ENCODE results near the gene DCST2. TPM values are rescaled to one million over a fixed set of nuclear protein-coding genes. Genes with fewer than 3 reads are reported as not detected.

Gene DCST2
- total and polyA plus RNA-seq, 3 experiments from 2014 or later: 0.09 to 0.16 TPM; not detected in 1

- H3K9me3 Mint-ChIP-seq: no peaks in the 10 kb centered on the region
- Histone ChIP-seq H3K4me1 (ENCODE audit: insufficient read depth, low read length) (peaks cover 63% of the 10 kb centered on the region), H3K27me3 (ENCODE audit: insufficient read depth, low read length, poor library complexity, severe bottlenecking) (no peaks in the 10 kb centered on the region), H3K4me3 (ENCODE audit: low read length) (no peak overlapping the region), H3K36me3 (ENCODE audit: insufficient read depth, low read length) (peaks cover 12% of the 10 kb centered on the region), H3K9me3 (ENCODE audit: low read length) (no peaks in the 10 kb centered on the region), H3K27ac (ENCODE audit: low read depth, low read length) (peak overlapping the region; percentile 57)
- H3K4me1 Mint-ChIP-seq: peaks cover 42 to 53% (median 52%) of the 10 kb centered on the region in 3 donors
- POLR2A ChIA-PET: interaction anchor here (0.5 to 1.3 kb wide), 6 partner anchors 14 to 65 kb away, joined by 3 to 7 read pairs (median 4); partner anchors contain the start of genes CKS1B, PBXIP1, PYGO2 and ZBTB7B
- H3K4me3 Mint-ChIP-seq: peak overlapping the region; percentile 37 to 68 (median 57)
- peak; percentile 82 to 91 (median 84) for DNase-seq
- peaks cover 0 to 13% (median 0%) of the 10 kb centered on the region in 3 donors for H3K36me3 Mint-ChIP-seq
- CTCF ChIA-PET: interaction anchor here (0.6 to 16.7 kb wide), 37 partner anchors 9 to 457 kb away, joined by 3 to 207 read pairs (median 6); partner anchors contain the start of genes ADAM15, CKS1B, DCST1 and DCST2
- H3K27ac Mint-ChIP-seq: peak overlapping the region in 6 of 8 donors; percentile 63 to 95 (median 74)
- H3K27me3 Mint-ChIP-seq: no peaks in the 10 kb centered on the region
Observed at GRCh38 chr1:155017041-155017945, 16.3 kb downstream of the DCST2 start.

GRCh38 chr1:155016231-155016831, 17.2 kb downstream of the DCST2 start:
- H3K36me3 ChIP-seq (ENCODE audit: insufficient read depth, low read length): peaks cover 12% of the 10 kb centered on the region
- H3K4me3 ChIP-seq (ENCODE audit: low read length): no peak overlapping the region
- H3K4me1 ChIP-seq (ENCODE audit: insufficient read depth, low read length): peaks cover 72% of the 10 kb centered on the region
- ChIA-PET CTCF (interaction anchor here (0.9 to 16.7 kb wide), 23 partner anchors 9 to 457 kb away, joined by 3 to 207 read pairs (median 8); partner anchors contain the start of genes ADAM15, CKS1B, FLAD1 and LENEP), POLR2A (interaction anchor here (1.0 to 1.9 kb wide), 4 partner anchors 11 to 62 kb away, joined by 3 to 6 read pairs (median 4); no protein-coding TSS in a partner anchor)
- H3K4me1 Mint-ChIP-seq: peaks cover 43 to 61% (median 58%) of the 10 kb centered on the region in 3 donors
- H3K9me3 Mint-ChIP-seq: no peaks in the 10 kb centered on the region
- no peaks in the 10 kb centered on the region for H3K27me3 ChIP-seq (ENCODE audit: insufficient read depth, low read length, poor library complexity, severe bottlenecking)
- DNase-seq: peak in 1 of 5 donors; percentile 30
- H3K27ac Mint-ChIP-seq: peak overlapping the region; percentile 50 to 89 (median 74)
- H3K4me3 Mint-ChIP-seq: peak overlapping the region in 6 of 7 donors; percentile 43 to 68 (median 52)
- H3K27ac ChIP-seq (ENCODE audit: low read depth, low read length): peak overlapping the region; percentile 57
- H3K36me3 Mint-ChIP-seq: peaks cover 0 to 13% (median 0%) of the 10 kb centered on the region in 3 donors
- no peaks in the 10 kb centered on the region for H3K27me3 Mint-ChIP-seq
- no peaks in the 10 kb centered on the region for H3K9me3 ChIP-seq (ENCODE audit: low read length)

GRCh38 chr1:155015527-155016230, 17.9 kb downstream of the DCST2 start:
- Histone ChIP-seq H3K27me3 (ENCODE audit: insufficient read depth, low read length, poor library complexity, severe bottlenecking) (no peaks in the 10 kb centered on the region), H3K36me3 (ENCODE audit: insufficient read depth, low read length) (peaks cover 12% of the 10 kb centered on the region), H3K4me1 (ENCODE audit: insufficient read depth, low read length) (peaks cover 79% of the 10 kb centered on the region), H3K27ac (ENCODE audit: low read depth, low read length) (no peak overlapping the region), H3K4me3 (ENCODE audit: low read length) (no peak overlapping the region), H3K9me3 (ENCODE audit: low read length) (no peaks in the 10 kb centered on the region)
- peak overlapping the region; percentile 50 to 89 (median 74) for H3K27ac Mint-ChIP-seq
- H3K9me3 Mint-ChIP-seq: no peaks in the 10 kb centered on the region
- H3K36me3 Mint-ChIP-seq: peaks cover 0 to 13% (median 0%) of the 10 kb centered on the region in 3 donors
- no peak for DNase-seq
- peak overlapping the region in 6 of 7 donors; percentile 42 to 58 (median 47) for H3K4me3 Mint-ChIP-seq
- CTCF ChIA-PET: interaction anchor here (0.9 to 16.7 kb wide), 16 partner anchors 8 to 456 kb away, joined by 3 to 207 read pairs (median 22); partner anchors contain the start of genes ADAM15, CKS1B, FLAD1 and LENEP
- POLR2A ChIA-PET: interaction anchor here (1.0 to 1.9 kb wide), 3 partner anchors 11 to 61 kb away, joined by 4 to 6 read pairs (median 5); no protein-coding TSS in a partner anchor
- H3K27me3 Mint-ChIP-seq: no peaks in the 10 kb centered on the region
- peaks cover 48 to 67% (median 63%) of the 10 kb centered on the region in 3 donors for H3K4me1 Mint-ChIP-seq

- ChIA-PET CTCF (interaction anchor here (1.1 to 16.7 kb wide), 10 partner anchors 7 to 455 kb away, joined by 3 to 207 read pairs (median 22); partner anchors contain the start of genes FLAD1, LENEP, PBXIP1 and PYGO2), POLR2A (interaction anchor here (1.0 to 1.9 kb wide), 3 partner anchors 10 to 60 kb away, joined by 4 to 6 read pairs (median 5); no protein-coding TSS in a partner anchor)
- Mint-ChIP-seq H3K27me3 (no peaks in the 10 kb centered on the region), H3K9me3 (no peaks in the 10 kb centered on the region), H3K4me3 (no peak overlapping the region), H3K36me3 (peaks cover 0 to 13% (median 0%) of the 10 kb centered on the region in 3 donors), H3K27ac (peak overlapping the region in 5 of 8 donors; percentile 19 to 87 (median 69)), H3K4me1 (peaks cover 55 to 75% (median 70%) of the 10 kb centered on the region in 3 donors)
- Histone ChIP-seq H3K4me1 (ENCODE audit: insufficient read depth, low read length) (peaks cover 87% of the 10 kb centered on the region), H3K36me3 (ENCODE audit: insufficient read depth, low read length) (peaks cover 12% of the 10 kb centered on the region), H3K9me3 (ENCODE audit: low read length) (no peaks in the 10 kb centered on the region), H3K27ac (ENCODE audit: low read depth, low read length) (no peak overlapping the region), H3K27me3 (ENCODE audit: insufficient read depth, low read length, poor library complexity, severe bottlenecking) (no peaks in the 10 kb centered on the region), H3K4me3 (ENCODE audit: low read length) (no peak overlapping the region)
- DNase-seq: no peak
Observed at GRCh38 chr1:155014709-155015508, 18.7 kb downstream of the DCST2 start.

- peak in 1 of 5 donors; percentile 54 for DNase-seq
- CTCF ChIA-PET: interaction anchor here (1.0 to 16.7 kb wide), 4 partner anchors 15 to 52 kb away, joined by 3 to 207 read pairs (median 4); partner anchors contain the start of genes CKS1B, LENEP, PYGO2 and ZBTB7B
- POLR2A ChIA-PET: interaction anchor here (0.7 kb wide), 1 partner anchor 14 kb away, joined by 4 read pairs; no protein-coding TSS in a partner anchor
- Mint-ChIP-seq H3K9me3 (no peaks in the 10 kb centered on the region), H3K36me3 (peaks cover 0 to 13% (median 0%) of the 10 kb centered on the region in 3 donors), H3K4me3 (peak overlapping the region in 4 of 7 donors; percentile 41 to 71 (median 50)), H3K27me3 (no peaks in the 10 kb centered on the region), H3K27ac (peak overlapping the region; percentile 78 to 93 (median 86)), H3K4me1 (peaks cover 59 to 83% (median 74%) of the 10 kb centered on the region in 3 donors)
- H3K4me1 ChIP-seq (ENCODE audit: insufficient read depth, low read length): peaks cover 89% of the 10 kb centered on the region
- H3K36me3 ChIP-seq (ENCODE audit: insufficient read depth, low read length): peaks cover 12% of the 10 kb centered on the region
- peak overlapping the region; percentile 51 for H3K4me3 ChIP-seq (ENCODE audit: low read length)
- H3K27ac ChIP-seq (ENCODE audit: low read depth, low read length): peak overlapping the region; percentile 38
- H3K9me3 ChIP-seq (ENCODE audit: low read length): no peaks in the 10 kb centered on the region
- H3K27me3 ChIP-seq (ENCODE audit: insufficient read depth, low read length, poor library complexity, severe bottlenecking): no peaks in the 10 kb centered on the region
Observed at GRCh38 chr1:155013632-155014031, 19.9 kb downstream of the DCST2 start.

GRCh38 chr1:155012776-155013602, 20.6 kb downstream of the DCST2 start:
- Mint-ChIP-seq H3K27ac (peak overlapping the region; percentile 69 to 93 (median 84)), H3K9me3 (no peaks in the 10 kb centered on the region), H3K4me3 (peak overlapping the region; percentile 19 to 80 (median 33)), H3K27me3 (no peaks in the 10 kb centered on the region), H3K4me1 (peaks cover 60 to 88% (median 72%) of the 10 kb centered on the region in 3 donors), H3K36me3 (peaks cover 0 to 13% (median 0%) of the 10 kb centered on the region in 3 donors)
- no peak for DNase-seq
- H3K9me3 ChIP-seq (ENCODE audit: low read length): no peaks in the 10 kb centered on the region
- H3K36me3 ChIP-seq (ENCODE audit: insufficient read depth, low read length): peaks cover 12% of the 10 kb centered on the region
- H3K27ac ChIP-seq (ENCODE audit: low read depth, low read length): no peak overlapping the region
- H3K27me3 ChIP-seq (ENCODE audit: insufficient read depth, low read length, poor library complexity, severe bottlenecking): no peaks in the 10 kb centered on the region
- peak overlapping the region; percentile 51 for H3K4me3 ChIP-seq (ENCODE audit: low read length)
- ChIA-PET CTCF (interaction anchor here (0.8 to 16.7 kb wide), 7 partner anchors 14 to 61 kb away, joined by 3 to 207 read pairs (median 3); partner anchors contain the start of genes CKS1B, FLAD1, LENEP and PBXIP1), POLR2A (no interaction called here)
- H3K4me1 ChIP-seq (ENCODE audit: insufficient read depth, low read length): peaks cover 88% of the 10 kb centered on the region

Data from CD8-positive, alpha-beta memory T cell (primary cell).